ENCODE data around the gene HIGD1B.

DNA sequence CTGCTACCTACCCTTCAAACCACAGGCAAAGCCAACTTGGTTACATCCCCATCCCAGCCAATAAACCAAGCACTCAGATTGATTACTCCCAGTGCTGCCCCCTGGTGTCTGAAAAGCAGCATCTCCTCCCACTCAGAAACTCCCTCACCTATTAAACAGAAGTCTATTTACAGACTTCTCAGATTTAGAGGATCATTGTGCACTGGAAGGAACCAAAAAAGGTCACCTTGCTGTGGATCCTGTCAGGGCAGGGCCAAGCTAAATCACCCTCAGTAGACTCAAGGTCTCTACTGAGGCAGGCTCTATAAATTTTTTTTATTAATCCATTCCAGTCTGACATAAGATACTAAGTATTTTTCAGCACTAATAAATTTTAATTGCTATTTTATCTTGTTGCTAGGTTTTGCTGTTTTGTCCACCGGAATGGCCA is 17.6 kb downstream of the HIGD1B start:
- TF ChIP-seq, protein P1, sequence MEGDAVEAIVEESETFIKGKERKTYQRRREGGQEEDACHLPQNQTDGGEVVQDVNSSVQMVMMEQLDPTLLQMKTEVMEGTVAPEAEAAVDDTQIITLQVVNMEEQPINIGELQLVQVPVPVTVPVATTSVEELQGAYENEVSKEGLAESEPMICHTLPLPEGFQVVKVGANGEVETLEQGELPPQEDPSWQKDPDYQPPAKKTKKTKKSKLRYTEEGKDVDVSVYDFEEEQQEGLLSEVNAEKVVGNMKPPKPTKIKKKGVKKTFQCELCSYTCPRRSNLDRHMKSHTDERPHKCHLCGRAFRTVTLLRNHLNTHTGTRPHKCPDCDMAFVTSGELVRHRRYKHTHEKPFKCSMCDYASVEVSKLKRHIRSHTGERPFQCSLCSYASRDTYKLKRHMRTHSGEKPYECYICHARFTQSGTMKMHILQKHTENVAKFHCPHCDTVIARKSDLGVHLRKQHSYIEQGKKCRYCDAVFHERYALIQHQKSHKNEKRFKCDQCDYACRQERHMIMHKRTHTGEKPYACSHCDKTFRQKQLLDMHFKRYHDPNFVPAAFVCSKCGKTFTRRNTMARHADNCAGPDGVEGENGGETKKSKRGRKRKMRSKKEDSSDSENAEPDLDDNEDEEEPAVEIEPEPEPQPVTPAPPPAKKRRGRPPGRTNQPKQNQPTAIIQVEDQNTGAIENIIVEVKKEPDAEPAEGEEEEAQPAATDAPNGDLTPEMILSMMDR (IDR thresholded peaks at IDR 0.05): peak; percentile 71 to 87 (median 86)
- TF ChIP-seq POLR2A (IDR thresholded peaks at IDR 0.05): no peak

Data from Peyer's patch (tissue), 4 donors.